ENCODE results near the gene KIRREL3. TPM values are rescaled to one million over a fixed set of nuclear protein-coding genes. Genes with fewer than 3 reads are reported as not detected.

KIRREL3 gene
- total and polyA plus RNA-seq, 8 donors: 0.06 to 1.1 (median 0.26) TPM; not detected in 2

DNA sequence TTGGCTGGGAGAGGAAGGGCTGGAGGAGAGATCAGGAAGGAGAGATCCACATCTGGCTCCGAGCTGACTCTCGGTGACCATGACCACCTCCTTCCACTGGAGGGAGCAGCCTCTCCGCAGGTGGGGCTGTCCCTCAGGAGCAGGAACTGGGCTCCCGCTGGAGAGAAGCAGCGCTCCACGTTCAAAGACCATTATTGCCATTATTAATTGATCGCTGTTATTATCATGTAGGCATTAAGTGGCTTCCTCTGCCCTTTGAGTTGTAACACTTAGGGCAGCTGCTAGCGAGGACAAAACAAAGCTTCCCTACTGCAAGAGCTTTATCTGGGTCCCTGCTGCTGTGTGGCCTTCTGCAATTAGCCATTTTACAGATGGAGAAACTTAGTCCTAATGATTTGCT lies 393.2 kb downstream of the KIRREL3 start:
- H3K27me3 ChIP-seq: no peaks in the 10 kb centered on the region
- intact Hi-C loops (cut with DNase I): loop anchor here in 2 of 3 donors (5.0 to 10.0 kb wide), 2 partner anchors 380 to 387 kb away; no protein-coding TSS in a partner anchor
- ATAC-seq (peak; percentile 84 to 99 (median 96)), FAIRE-seq (no peak), DNase-seq (peak; percentile 43 to 87 (median 74))
- no peaks in the 10 kb centered on the region for H3K4me1 ChIP-seq
- H3K9me3 ChIP-seq: no peaks in the 10 kb centered on the region
- TF ChIP-seq, protein P1, sequence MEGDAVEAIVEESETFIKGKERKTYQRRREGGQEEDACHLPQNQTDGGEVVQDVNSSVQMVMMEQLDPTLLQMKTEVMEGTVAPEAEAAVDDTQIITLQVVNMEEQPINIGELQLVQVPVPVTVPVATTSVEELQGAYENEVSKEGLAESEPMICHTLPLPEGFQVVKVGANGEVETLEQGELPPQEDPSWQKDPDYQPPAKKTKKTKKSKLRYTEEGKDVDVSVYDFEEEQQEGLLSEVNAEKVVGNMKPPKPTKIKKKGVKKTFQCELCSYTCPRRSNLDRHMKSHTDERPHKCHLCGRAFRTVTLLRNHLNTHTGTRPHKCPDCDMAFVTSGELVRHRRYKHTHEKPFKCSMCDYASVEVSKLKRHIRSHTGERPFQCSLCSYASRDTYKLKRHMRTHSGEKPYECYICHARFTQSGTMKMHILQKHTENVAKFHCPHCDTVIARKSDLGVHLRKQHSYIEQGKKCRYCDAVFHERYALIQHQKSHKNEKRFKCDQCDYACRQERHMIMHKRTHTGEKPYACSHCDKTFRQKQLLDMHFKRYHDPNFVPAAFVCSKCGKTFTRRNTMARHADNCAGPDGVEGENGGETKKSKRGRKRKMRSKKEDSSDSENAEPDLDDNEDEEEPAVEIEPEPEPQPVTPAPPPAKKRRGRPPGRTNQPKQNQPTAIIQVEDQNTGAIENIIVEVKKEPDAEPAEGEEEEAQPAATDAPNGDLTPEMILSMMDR (IDR thresholded peaks at IDR 0.05): peak; percentile 70 to 79 (median 76)
- WGBS, 2 donors: 5 to 8% methylated on average over 8 of the region's 8 CpGs
- no peak overlapping the region for H3K27ac ChIP-seq
- H3K4me3 ChIP-seq: no peak overlapping the region
- no peaks in the 10 kb centered on the region for H3K36me3 ChIP-seq

GRCh38 chr11:126606484-126606883 lies 394.1 kb downstream of the KIRREL3 start:
- DNase-seq: no peak
- H3K4me3 ChIP-seq: no peak overlapping the region
- TF ChIP-seq, protein P1 (IDR thresholded peaks at IDR 0.05): no peak
- no peaks in the 10 kb centered on the region for H3K4me1 ChIP-seq
- intact Hi-C loops (cut with DNase I): loop anchor here in 2 of 3 donors (5.0 to 10.0 kb wide), 2 partner anchors 381 to 388 kb away; no protein-coding TSS in a partner anchor
- 28 to 32% methylated on average over 4 of the region's 4 CpGs for WGBS, 2 donors
- H3K27me3 ChIP-seq: no peaks in the 10 kb centered on the region
- no peak for ATAC-seq
- FAIRE-seq: no peak
- H3K36me3 ChIP-seq: no peaks in the 10 kb centered on the region
- H3K27ac ChIP-seq: no peak overlapping the region
- no peaks in the 10 kb centered on the region for H3K9me3 ChIP-seq

GRCh38 chr11:126604461-126604860 lies 396.1 kb downstream of the KIRREL3 start:
- Histone ChIP-seq H3K27ac (no peak overlapping the region), H3K36me3 (no peaks in the 10 kb centered on the region), H3K4me1 (no peaks in the 10 kb centered on the region), H3K4me3 (no peak overlapping the region), H3K9me3 (no peaks in the 10 kb centered on the region), H3K27me3 (no peaks in the 10 kb centered on the region)
- intact Hi-C loops (cut with DNase I): loop anchor here in 1 of 3 donors (10.0 kb wide), 1 partner anchor 390 kb away; no protein-coding TSS in a partner anchor
- ATAC-seq (no peak), DNase-seq (no peak), FAIRE-seq (no peak)
- TF ChIP-seq, protein P1 (IDR thresholded peaks at IDR 0.05): no peak
- WGBS, 2 donors: 72 to 76% methylated on average over 7 of the region's 7 CpGs

DNA sequence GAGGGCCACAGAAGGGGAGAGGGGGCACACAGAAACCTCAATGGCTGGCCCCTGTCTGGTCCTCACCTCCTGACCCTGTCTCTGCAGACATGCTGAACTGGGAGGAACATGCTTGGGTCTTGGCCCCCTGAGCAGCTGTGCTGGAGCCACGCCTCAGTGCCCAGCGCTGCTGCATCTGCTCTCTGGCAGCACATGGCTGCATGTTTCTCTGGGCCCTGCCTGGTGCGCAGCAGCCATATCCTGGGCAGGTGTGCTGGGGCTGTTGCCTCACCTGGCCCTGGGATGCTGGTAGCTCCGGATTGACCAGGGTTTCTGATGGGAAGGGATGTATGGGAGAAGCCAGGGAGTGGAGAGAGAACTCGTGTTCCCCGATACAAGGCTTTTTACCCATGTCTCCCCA lies 397.1 kb downstream of the KIRREL3 start:
- H3K9me3 ChIP-seq: no peaks in the 10 kb centered on the region
- WGBS, 2 donors: 62 to 82% methylated on average over 6 of the region's 6 CpGs
- no peak for FAIRE-seq
- intact Hi-C loops (cut with DNase I): loop anchor here in 1 of 3 donors (10.0 kb wide), 1 partner anchor 391 kb away; no protein-coding TSS in a partner anchor
- H3K4me1 ChIP-seq: no peaks in the 10 kb centered on the region
- no peak overlapping the region for H3K27ac ChIP-seq
- no peak for ATAC-seq
- no peaks in the 10 kb centered on the region for H3K27me3 ChIP-seq
- DNase-seq: no peak
- H3K36me3 ChIP-seq: no peaks in the 10 kb centered on the region
- TF ChIP-seq, protein P1 (IDR thresholded peaks at IDR 0.05): no peak
- no peak overlapping the region for H3K4me3 ChIP-seq

DNA sequence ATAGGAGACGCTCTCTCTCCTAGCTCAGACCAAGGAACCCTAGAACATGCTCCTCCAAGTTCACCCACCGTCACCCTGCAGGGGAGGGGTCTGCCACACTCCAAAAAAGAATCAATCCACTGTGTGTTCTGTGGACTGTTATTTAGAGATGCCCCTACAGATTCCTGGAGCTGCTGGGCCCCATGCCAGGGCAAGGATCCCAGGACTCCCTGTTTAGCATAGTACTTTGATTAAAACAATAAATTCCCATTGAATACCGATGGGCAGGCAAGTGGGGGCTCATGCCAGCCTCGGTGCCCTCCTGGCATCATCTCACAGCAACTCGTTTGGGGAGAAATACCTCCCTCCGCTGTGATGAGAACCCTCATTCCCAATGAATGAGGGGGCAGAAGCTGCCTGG lies 397.6 kb downstream of the KIRREL3 start:
- intact Hi-C loops (cut with DNase I): loop anchor here in 1 of 3 donors (10.0 kb wide), 1 partner anchor 392 kb away; no protein-coding TSS in a partner anchor
- Histone ChIP-seq H3K27ac (no peak overlapping the region), H3K36me3 (no peaks in the 10 kb centered on the region), H3K9me3 (no peaks in the 10 kb centered on the region), H3K4me1 (no peaks in the 10 kb centered on the region), H3K4me3 (no peak overlapping the region), H3K27me3 (no peaks in the 10 kb centered on the region)
- TF ChIP-seq, protein P1 (IDR thresholded peaks at IDR 0.05): no peak
- DNase-seq: no peak
- no peak for ATAC-seq
- 49 to 57% methylated on average over 6 of the region's 6 CpGs for WGBS, 2 donors
- FAIRE-seq: no peak

Data from pancreas (tissue), 10 donors.